DND-41 (cell line): ENCODE data around the gene VWA8.

ENCODE experiments used
- EZH2 ChIP-seq: IDR thresholded peaks from 3 replicates; pipeline ENCODE4 v1.6.1; 2012; ENCODE audit warnings: borderline replicate concordance, low read depth, mild to moderate bottlenecking, moderate library complexity, low read length, inconsistent platforms; ENCODE audit not compliant: severe bottlenecking
- TF ChIP-seq, protein P1 (sequence below): IDR thresholded peaks from 2 replicates; pipeline ENCODE4 v1.5.1; 2012; ENCODE audit warnings: borderline replicate concordance, low read length, moderate library complexity, mild to moderate bottlenecking; ENCODE audit not compliant: poor library complexity, severe bottlenecking; ENCODE audit errors: extremely low read depth

DNA sequence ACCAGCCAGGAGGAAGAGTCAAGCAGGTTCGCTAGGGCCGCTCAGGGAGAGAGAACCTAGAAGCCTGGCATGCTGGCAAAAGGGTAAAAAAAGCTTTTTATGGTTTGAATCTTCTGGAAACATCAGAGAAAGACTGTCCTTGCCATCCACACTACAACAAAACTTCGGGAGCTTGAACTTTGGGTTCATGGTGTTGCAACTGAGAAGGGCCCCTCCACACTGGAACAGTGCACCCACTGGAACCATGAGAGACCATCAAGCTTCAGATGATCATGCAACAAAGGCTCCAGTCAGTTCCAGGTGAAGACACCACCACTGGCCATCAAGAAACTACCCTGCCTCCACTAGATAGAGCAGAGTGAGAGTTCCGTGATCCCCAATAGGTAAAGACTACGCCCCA lies 333.5 kb downstream of the VWA8 start:
- TF ChIP-seq, protein P1, sequence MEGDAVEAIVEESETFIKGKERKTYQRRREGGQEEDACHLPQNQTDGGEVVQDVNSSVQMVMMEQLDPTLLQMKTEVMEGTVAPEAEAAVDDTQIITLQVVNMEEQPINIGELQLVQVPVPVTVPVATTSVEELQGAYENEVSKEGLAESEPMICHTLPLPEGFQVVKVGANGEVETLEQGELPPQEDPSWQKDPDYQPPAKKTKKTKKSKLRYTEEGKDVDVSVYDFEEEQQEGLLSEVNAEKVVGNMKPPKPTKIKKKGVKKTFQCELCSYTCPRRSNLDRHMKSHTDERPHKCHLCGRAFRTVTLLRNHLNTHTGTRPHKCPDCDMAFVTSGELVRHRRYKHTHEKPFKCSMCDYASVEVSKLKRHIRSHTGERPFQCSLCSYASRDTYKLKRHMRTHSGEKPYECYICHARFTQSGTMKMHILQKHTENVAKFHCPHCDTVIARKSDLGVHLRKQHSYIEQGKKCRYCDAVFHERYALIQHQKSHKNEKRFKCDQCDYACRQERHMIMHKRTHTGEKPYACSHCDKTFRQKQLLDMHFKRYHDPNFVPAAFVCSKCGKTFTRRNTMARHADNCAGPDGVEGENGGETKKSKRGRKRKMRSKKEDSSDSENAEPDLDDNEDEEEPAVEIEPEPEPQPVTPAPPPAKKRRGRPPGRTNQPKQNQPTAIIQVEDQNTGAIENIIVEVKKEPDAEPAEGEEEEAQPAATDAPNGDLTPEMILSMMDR, result no peak
- TF ChIP-seq EZH2, result no peak
